ENCODE measurements around the gene SKA1. TPM values are rescaled to one million over a fixed set of nuclear protein-coding genes. Genes with fewer than 3 reads are reported as not detected.

Gene SKA1
- total and polyA plus RNA-seq, 2 of the 4 experiments (the other 2 are of a cell fraction), result 5.8 to 5.9 TPM

GRCh38 chr18:50401295-50401694 is 26.4 kb downstream of the SKA1 start:
- no peak overlapping the region for H4K8ac ChIP-seq (ENCODE audit: low read depth in 2 of 2, low read length in 2 of 2)
- H3K9ac ChIP-seq (ENCODE audit: low read depth, low read length), result no peak overlapping the region
- dilution Hi-C loops (cut with HindIII; ENCODE audit: low sequenced_read_pairs, unreplicated experiment), result no loop called here
- no peaks in the 10 kb centered on the region for H3K36me3 ChIP-seq (ENCODE audit: control insufficient read depth, insufficient read depth, low read length)
- in situ Hi-C loops (cut with MboI; ENCODE audit: low sequenced_read_pairs), result no loop called here
- intact Hi-C loops (cut with micrococcal nuclease), result no loop called here
- H3K79me1 ChIP-seq (ENCODE audit: low read depth in 1 of 2, low read length in 2 of 2), result no peaks in the 10 kb centered on the region
- no peak overlapping the region for H2AFZ ChIP-seq (replicated peaks; ENCODE audit: low read length, poor library complexity)
- H4K20me1 ChIP-seq (ENCODE audit: insufficient read depth, low read length), result no peaks in the 10 kb centered on the region
- H2AK5ac ChIP-seq (ENCODE audit: low read depth, low read length), result no peak overlapping the region
- H3K9me1 ChIP-seq (ENCODE audit: insufficient read depth, low read length), result no peaks in the 10 kb centered on the region
- H3K9me3 ChIP-seq (ENCODE audit: control insufficient read depth, insufficient read depth, low read length), result no peaks in the 10 kb centered on the region
- H2BK5ac ChIP-seq (ENCODE audit: low read depth, low read length, poor library complexity, severe bottlenecking), result no peak overlapping the region
- H2BK15ac ChIP-seq (ENCODE audit: low read depth, low read length), result no peak overlapping the region
- TF ChIP-seq RCOR1 (IDR thresholded peaks at IDR 0.05; ENCODE audit: insufficient replicate concordance, low read length) (no peak), FOS (IDR thresholded peaks at IDR 0.05; ENCODE audit: low read depth, low read length) (no peak), USF2 (IDR thresholded peaks at IDR 0.05; ENCODE audit: low read depth, low read length) (no peak), NFE2L2 (IDR thresholded peaks at IDR 0.05; ENCODE audit: low read depth, low read length) (no peak), MAFK (IDR thresholded peaks at IDR 0.05; ENCODE audit: low read depth, low read length) (no peak), RAD21 (IDR thresholded peaks at IDR 0.05; ENCODE audit: low read length) (no peak), RFX5 (IDR thresholded peaks at IDR 0.05; ENCODE audit: low read depth, low read length) (no peak), SMC3 (IDR thresholded peaks at IDR 0.05; ENCODE audit: low read depth, low read length) (no peak), BHLHE40 (IDR thresholded peaks at IDR 0.05; ENCODE audit: low read depth, low read length) (no peak), MXI1 (IDR thresholded peaks at IDR 0.05; ENCODE audit: borderline replicate concordance, low read depth, low read length) (no peak), CTCF (conservative IDR thresholded peaks at IDR 0.05; ENCODE audit: low read depth, low read length) (no peak), CHD1 (IDR thresholded peaks at IDR 0.05; ENCODE audit: low read depth, low read length) (no peak), MAZ (IDR thresholded peaks at IDR 0.05; ENCODE audit: borderline replicate concordance, low read depth, low read length) (no peak), POLR2A (IDR thresholded peaks at IDR 0.05; ENCODE audit: low read depth, low read length) (no peak)
- TF ChIP-seq, protein P1, sequence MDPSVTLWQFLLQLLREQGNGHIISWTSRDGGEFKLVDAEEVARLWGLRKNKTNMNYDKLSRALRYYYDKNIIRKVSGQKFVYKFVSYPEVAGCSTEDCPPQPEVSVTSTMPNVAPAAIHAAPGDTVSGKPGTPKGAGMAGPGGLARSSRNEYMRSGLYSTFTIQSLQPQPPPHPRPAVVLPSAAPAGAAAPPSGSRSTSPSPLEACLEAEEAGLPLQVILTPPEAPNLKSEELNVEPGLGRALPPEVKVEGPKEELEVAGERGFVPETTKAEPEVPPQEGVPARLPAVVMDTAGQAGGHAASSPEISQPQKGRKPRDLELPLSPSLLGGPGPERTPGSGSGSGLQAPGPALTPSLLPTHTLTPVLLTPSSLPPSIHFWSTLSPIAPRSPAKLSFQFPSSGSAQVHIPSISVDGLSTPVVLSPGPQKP (IDR thresholded peaks at IDR 0.05; ENCODE audit: borderline replicate concordance, low read depth, low read length), result no peak
- no peak overlapping the region for H2BK20ac ChIP-seq (ENCODE audit: low read depth, low read length)
- ChIA-PET POLR2A (ENCODE audit: unreplicated experiment) (no interaction called here), CTCF (no interaction called here)
- H3K18ac ChIP-seq (ENCODE audit: low read depth, low read length), result no peak overlapping the region
- H3K4ac ChIP-seq (ENCODE audit: low read depth, low read length), result no peak overlapping the region
- DNase-seq (no peak), ATAC-seq (ENCODE audit: low read depth) (no peak)
- no peak overlapping the region for H3K27ac ChIP-seq (ENCODE audit: insufficient read depth, low read length)
- H3K4me1 ChIP-seq (ENCODE audit: control insufficient read depth, insufficient read depth, low read length), result no peaks in the 10 kb centered on the region
- no peak overlapping the region for H3K56ac ChIP-seq (ENCODE audit: extremely low read depth, insufficient read depth, low read length)
- no peak overlapping the region for H4K5ac ChIP-seq (ENCODE audit: low read depth, low read length)
- H3K23ac ChIP-seq (ENCODE audit: low read depth, low read length), result no peak overlapping the region
- no peak overlapping the region for H2AK9ac ChIP-seq (replicated peaks; ENCODE audit: low read depth, low read length, poor library complexity)
- no peak overlapping the region for H2BK120ac ChIP-seq (ENCODE audit: low read depth, low read length)
- no peak overlapping the region for H4K91ac ChIP-seq (ENCODE audit: insufficient read depth, low read depth, low read length)
- 57% methylated on average over 3 of the region's 18 CpGs; no CpG with 5 or more reads in 1 of the 2 experiments for WGBS, 2 experiments (ENCODE audit: extremely low coverage in 2 of 2, insufficient read length in 1 of 2)
- H3K4me3 ChIP-seq (ENCODE audit: insufficient read depth, low read depth, low read length), result no peak overlapping the region
- no peak overlapping the region for H3K4me2 ChIP-seq (ENCODE audit: low read depth, low read length)
- peaks cover 18% of the 10 kb centered on the region for H3K27me3 ChIP-seq (ENCODE audit: control insufficient read depth, insufficient read depth, low read length)
- no TSS peak for BruUV-seq (replicated peaks)
- H3K14ac ChIP-seq (replicated peaks; ENCODE audit: low read depth, low read length), result no peak overlapping the region

All from IMR-90 (cell line).